Upper lobe of left lung (tissue), 4 donors: Measurements from ENCODE around the gene NAA25.

Experiments used
- EP300 ChIP-seq, 4 donors: sonication (generic); formaldehyde crosslinking; IDR thresholded peaks; one replicate each; pipeline ENCODE4 v1.5.1; 2017; ENCODE audit warnings: antibody characterized with exemption in 4 of 4, control low read depth in 2 of 4
- POLR2A ChIP-seq, 4 donors: fragments of 450-650 bp; IDR thresholded peaks; one replicate each; pipeline ENCODE4 v1.5.1; 2016 to 2017; ENCODE audit warnings: antibody characterized with exemption in 4 of 4, mild to moderate bottlenecking in 2 of 4
- POLR2AphosphoS5 ChIP-seq, 2 donors: sonication (generic); formaldehyde crosslinking; IDR thresholded peaks; one replicate each; pipeline ENCODE4 v1.5.1; 2017; ENCODE audit warnings: antibody characterized with exemption in 2 of 2
- TF ChIP-seq, protein P1 (sequence below), 6 experiments: fragments of 450-650 bp in 4 of 6; fragments of 200-600 bp in 2 of 6; sonication (generic) in 2 of 6; IDR thresholded peaks; one replicate each; pipeline ENCODE4 v1.5.1; 2016 to 2019; ENCODE audit warnings: antibody characterized with exemption in 6 of 6

GRCh38 chr12:111995782-111996480 lies 112.7 kb downstream of the NAA25 start:
- TF ChIP-seq POLR2A (IDR thresholded peaks at IDR 0.05) (no peak), EP300 (IDR thresholded peaks at IDR 0.05) (no peak), POLR2AphosphoS5 (IDR thresholded peaks at IDR 0.05) (no peak)
- TF ChIP-seq, protein P1, sequence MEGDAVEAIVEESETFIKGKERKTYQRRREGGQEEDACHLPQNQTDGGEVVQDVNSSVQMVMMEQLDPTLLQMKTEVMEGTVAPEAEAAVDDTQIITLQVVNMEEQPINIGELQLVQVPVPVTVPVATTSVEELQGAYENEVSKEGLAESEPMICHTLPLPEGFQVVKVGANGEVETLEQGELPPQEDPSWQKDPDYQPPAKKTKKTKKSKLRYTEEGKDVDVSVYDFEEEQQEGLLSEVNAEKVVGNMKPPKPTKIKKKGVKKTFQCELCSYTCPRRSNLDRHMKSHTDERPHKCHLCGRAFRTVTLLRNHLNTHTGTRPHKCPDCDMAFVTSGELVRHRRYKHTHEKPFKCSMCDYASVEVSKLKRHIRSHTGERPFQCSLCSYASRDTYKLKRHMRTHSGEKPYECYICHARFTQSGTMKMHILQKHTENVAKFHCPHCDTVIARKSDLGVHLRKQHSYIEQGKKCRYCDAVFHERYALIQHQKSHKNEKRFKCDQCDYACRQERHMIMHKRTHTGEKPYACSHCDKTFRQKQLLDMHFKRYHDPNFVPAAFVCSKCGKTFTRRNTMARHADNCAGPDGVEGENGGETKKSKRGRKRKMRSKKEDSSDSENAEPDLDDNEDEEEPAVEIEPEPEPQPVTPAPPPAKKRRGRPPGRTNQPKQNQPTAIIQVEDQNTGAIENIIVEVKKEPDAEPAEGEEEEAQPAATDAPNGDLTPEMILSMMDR (IDR thresholded peaks at IDR 0.05) = no peak
